Gastroesophageal sphincter (tissue), 3 donors: ENCODE data around the gene RIMBP2.

ENCODE experiments used
- EP300 ChIP-seq: sonication (generic); formaldehyde crosslinking; IDR thresholded peaks from one replicate; pipeline ENCODE4 v1.6.1; 2017; ENCODE audit warnings: antibody characterized with exemption, mild to moderate bottlenecking
- POLR2AphosphoS5 ChIP-seq: sonication (generic); formaldehyde crosslinking; IDR thresholded peaks from one replicate; pipeline ENCODE4 v1.6.1; 2017; ENCODE audit warnings: antibody characterized with exemption
- TF ChIP-seq, protein P1 (sequence below), 4 experiments: fragments of 200-600 bp in 2 of 4; fragments of 450-650 bp in 2 of 4; sonication (generic) in 1 of 4; IDR thresholded peaks; one replicate each; pipeline ENCODE4 v1.5.1; 2017 to 2019; ENCODE audit warnings: antibody characterized with exemption in 4 of 4, mild to moderate bottlenecking in 2 of 4, moderate library complexity in 2 of 4

DNA sequence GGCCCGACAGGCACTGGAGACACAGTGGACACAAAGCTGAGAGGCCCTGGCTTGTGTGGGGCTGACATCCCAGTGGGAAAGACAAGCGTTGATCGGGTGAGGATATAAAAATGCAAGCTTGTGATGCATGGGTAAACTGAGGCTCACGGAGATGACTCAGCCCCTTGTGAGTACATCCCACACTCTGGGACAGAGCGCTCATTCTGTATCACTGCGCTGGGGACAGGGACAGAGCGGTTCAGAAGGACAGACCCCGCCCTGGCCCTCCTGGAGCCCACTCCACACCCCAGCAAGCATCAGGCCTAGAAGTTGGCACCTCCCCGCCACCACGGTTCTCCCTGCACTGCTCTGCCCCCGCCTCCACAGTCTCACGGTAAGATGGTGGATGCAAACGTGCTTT lies 222.1 kb downstream of the RIMBP2 start:
- TF ChIP-seq, protein P1, sequence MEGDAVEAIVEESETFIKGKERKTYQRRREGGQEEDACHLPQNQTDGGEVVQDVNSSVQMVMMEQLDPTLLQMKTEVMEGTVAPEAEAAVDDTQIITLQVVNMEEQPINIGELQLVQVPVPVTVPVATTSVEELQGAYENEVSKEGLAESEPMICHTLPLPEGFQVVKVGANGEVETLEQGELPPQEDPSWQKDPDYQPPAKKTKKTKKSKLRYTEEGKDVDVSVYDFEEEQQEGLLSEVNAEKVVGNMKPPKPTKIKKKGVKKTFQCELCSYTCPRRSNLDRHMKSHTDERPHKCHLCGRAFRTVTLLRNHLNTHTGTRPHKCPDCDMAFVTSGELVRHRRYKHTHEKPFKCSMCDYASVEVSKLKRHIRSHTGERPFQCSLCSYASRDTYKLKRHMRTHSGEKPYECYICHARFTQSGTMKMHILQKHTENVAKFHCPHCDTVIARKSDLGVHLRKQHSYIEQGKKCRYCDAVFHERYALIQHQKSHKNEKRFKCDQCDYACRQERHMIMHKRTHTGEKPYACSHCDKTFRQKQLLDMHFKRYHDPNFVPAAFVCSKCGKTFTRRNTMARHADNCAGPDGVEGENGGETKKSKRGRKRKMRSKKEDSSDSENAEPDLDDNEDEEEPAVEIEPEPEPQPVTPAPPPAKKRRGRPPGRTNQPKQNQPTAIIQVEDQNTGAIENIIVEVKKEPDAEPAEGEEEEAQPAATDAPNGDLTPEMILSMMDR (IDR thresholded peaks at IDR 0.05), result no peak
- TF ChIP-seq EP300 (no peak), POLR2AphosphoS5 (no peak)
